ENCODE measurements around the gene CAMK2N2. TPM values are rescaled to one million over a fixed set of nuclear protein-coding genes. Genes with fewer than 3 reads are reported as not detected.

CAMK2N2 gene
- total RNA-seq: 0.16 and 0.38 TPM in 2 replicates

DNA sequence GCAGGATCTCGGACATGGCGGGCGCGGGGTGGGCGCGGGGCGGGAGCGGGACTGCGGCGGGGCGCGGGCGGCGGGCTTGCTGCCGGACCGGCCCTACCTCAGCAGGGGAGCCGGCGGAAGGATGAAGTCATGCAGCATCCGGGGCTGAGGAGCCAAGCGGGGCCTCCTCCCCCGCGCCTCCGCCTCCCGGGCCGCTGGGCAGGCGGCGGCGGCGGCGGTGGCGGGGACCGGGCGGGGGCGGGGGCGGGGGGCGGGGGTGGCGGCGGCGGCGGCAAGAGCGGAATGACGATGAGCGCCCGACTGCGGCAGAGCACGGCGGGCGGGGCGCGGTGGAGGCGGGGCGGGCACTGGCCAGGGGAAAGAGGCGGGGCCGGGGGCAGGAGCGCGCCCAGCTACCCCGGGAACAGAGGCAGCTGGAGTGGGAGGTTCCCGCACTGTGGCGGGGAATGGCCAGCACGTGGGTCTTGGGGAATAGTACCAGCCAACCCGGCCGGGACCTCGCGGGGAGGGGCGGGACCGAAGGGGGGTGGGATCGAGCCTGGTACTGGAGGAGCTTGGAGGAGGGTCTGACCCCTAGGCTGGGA, at the start of gene CAMK2N2:
Gene CAMK2N2 (minus strand): TSS at position 284 of the 584 bp plus-strand sequence. CDS start 268 bp downstream, at position 16.

GRCh38 chr3:184298759-184299487, 37.6 kb upstream of the CAMK2N2 start, which contains the start of gene PSMD2:
TSS of gene PSMD2 (plus strand) at chr3:184299241. CDS start at chr3:184299267, 26 bp downstream.

DNA sequence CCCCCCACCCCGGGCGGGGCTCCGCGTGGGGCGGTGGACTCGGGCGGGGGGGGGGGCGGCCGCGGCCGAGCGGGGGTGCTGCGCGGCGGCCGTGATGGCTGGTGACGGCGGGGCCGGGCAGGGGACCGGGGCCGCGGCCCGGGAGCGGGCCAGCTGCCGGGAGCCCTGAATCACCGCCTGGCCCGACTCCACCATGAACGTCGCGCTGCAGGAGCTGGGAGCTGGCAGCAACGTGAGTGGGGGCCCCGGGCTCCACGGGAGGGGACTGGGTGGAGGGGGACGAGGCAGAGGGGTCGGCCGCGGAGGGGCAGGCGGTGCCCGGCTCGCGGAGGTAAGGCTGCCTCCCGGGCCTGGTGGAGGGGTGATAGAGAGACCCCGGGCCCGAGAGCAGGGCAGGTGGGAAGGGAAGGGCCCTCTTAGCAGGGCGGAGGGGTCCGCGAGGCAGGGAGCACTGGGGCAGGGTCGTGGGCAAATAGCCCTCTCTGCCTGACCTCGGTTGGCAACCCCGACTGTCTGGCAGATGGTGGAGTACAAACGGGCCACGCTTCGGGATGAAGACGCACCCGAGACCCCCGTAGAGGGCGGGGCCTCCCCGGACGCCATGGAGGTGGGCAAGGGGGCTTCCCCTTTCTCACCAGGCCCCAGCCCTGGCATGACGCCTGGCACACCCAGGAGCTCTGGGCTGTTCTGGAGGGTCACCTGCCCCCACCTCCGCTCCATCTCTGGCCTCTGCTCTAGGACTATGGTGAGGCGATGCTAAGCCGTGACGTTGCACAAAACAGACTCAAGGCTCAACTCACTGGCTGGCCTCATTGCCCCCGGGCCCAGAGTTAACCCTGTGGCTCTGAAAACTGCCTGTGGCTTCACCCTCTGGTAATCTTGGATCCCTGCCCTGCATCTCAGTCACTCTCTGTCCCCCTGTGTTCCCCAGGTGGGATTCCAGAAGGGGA, 14.9 kb upstream of the CAMK2N2 start, which contains the start of gene ECE2:
Gene ECE2 (plus strand): TSS at position 62 of the 950 bp plus-strand sequence. CDS start 132 bp downstream, at position 194.

GRCh38 chr3:184249412-184250166, 11.8 kb downstream of the CAMK2N2 start, which contains the start of gene EEF1AKMT4:
TSS of gene EEF1AKMT4 (plus strand) at chr3:184249672. CDS start at chr3:184249695, 23 bp downstream.

DNA sequence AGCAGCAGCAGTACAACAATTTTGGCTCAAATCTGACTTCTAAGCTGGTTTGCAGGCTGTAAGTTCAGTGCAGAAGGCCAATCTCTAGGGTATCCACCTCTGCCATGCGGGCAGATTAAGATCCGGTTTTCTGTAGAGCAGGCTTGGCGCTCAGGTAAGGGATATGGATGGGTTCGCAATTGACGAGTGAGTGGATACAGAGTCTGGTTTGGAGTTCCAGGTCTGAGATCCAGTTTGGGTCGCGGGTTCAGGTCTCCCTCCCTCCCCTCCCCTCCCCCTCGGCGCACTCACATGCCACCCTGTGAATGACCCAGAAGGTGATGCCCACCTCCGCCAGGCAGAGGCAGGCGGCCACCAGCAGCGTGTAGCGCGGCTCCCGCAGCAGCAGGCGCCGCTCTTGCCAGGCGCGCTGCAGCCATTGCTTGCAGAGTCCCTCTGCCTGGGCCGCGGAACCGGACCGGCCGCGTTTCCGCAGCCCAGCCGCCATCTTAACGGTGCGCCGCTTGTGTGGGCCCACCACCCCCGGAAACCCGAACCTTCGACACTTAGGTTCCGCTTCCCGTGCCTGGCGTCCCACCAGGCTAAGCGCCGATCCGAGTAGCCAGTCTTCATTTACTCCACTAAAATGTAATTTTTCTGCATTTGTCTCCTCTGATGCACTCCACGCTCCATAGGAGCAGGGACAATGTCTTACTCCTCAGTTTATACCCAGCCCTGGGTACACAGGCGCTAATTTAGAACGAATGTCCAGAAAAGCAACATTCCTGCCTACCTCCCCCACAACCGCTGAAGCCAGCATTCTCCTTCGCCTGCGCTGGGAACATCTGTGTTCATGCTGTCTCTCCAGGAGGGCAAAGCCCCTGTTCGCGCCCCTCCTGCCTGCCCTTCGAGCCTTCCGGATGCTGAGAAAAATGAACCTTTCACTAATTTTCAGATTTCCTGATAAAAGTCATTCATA, 12.6 kb downstream of the CAMK2N2 start, which contains the start of gene ALG3:
Gene ALG3 (minus strand): TSS at position 509 of the 958 bp plus-strand sequence. CDS start 22 bp downstream, at position 487.

DNA sequence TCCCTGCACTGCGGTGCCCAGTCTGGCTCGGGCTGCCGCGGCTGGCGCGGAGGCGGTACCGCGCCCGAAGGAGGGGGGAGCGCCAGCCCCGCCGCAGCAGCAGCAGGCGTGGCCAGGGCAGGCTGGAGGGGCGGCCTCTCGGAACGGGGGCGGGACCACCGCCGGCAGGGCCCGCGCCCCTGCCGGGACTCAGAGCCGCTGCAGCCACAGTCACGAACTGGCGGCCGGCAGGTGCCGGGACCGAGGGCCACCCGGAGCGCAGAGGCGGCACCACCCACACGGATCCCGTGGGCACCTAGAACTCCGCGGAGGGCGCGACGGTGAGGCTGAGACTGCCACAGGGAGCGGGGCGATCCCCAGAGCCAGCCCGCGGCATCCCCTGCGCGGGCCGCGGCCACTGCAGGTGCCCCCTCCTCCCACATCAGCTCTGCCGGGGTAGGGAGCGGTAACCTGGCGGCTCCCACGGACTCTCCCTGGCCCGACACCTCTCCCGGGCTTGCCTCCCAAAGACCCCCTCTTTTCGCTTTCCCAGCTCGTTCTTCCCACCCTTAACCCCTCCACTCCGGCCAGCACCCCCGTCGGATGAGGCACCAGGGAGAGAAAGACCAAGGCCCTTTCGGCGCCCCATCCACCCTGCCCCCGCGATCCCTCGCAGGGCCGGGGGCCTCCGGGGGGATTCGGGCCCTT, 31.8 kb downstream of the CAMK2N2 start, which contains the start of gene VWA5B2:
Gene VWA5B2 (plus strand): TSS at position 192 of the 687 bp plus-strand sequence. CDS start 944 bp downstream, outside the sequence.

Other genes starting within 250 kb of the CAMK2N2 start
- 7.0 and 12.7 TPM in 2 replicates for gene ABCC5, start 243.7 kb downstream of the CAMK2N2 start, total RNA-seq
- not detected in 2 replicates for gene HTR3D, start 229.8 kb downstream of the CAMK2N2 start, total RNA-seq
- gene HTR3C, start 208.5 kb downstream of the CAMK2N2 start, total RNA-seq: not detected in 2 replicates
- not detected in 2 replicates for gene HTR3E, start 164.5 kb downstream of the CAMK2N2 start, total RNA-seq
- 21.8 and 30.5 TPM in 2 replicates for gene EIF2B5, start 126.2 kb downstream of the CAMK2N2 start, total RNA-seq
- 42.0 and 79.0 TPM in 2 replicates for gene DVL3, start 106.2 kb downstream of the CAMK2N2 start, total RNA-seq
- gene AP2M1, start 86.7 kb downstream of the CAMK2N2 start, total RNA-seq: 383 and 406 TPM in 2 replicates
- gene ABCF3, start 75.4 kb downstream of the CAMK2N2 start, total RNA-seq: 40.4 and 79.1 TPM in 2 replicates
- gene VWA5B2, start 32.0 kb downstream of the CAMK2N2 start, total RNA-seq: 0.13 TPM in 1 of 2 replicates, not detected in the other
- gene ALG3, start 12.6 kb downstream of the CAMK2N2 start, total RNA-seq: 64.1 and 67.6 TPM in 2 replicates
- gene EEF1AKMT4, start 11.9 kb downstream of the CAMK2N2 start, total RNA-seq: 6.2 and 7.2 TPM in 2 replicates
- not detected in 2 replicates for gene ECE2, start 14.5 kb upstream of the CAMK2N2 start, total RNA-seq
- 278 and 988 TPM in 2 replicates for gene PSMD2, start 37.7 kb upstream of the CAMK2N2 start, total RNA-seq
- gene EIF4G1, start 53.1 kb upstream of the CAMK2N2 start, total RNA-seq: 314 and 479 TPM in 2 replicates
- 15.6 and 19.6 TPM in 2 replicates for gene FAM131A, start 76.0 kb upstream of the CAMK2N2 start, total RNA-seq
- 3.9 and 4.1 TPM in 2 replicates for gene CLCN2, start 100.1 kb upstream of the CAMK2N2 start, total RNA-seq
- 50.3 and 105 TPM in 2 replicates for gene POLR2H, start 100.2 kb upstream of the CAMK2N2 start, total RNA-seq
- gene THPO, start 116.7 kb upstream of the CAMK2N2 start, total RNA-seq: not detected in 2 replicates
- under 0.01 and 0.13 TPM in 2 replicates for gene CHRD, start 118.5 kb upstream of the CAMK2N2 start, total RNA-seq